ENCODE results near the gene MIOX. TPM values are rescaled to one million over a fixed set of nuclear protein-coding genes. Genes with fewer than 3 reads are reported as not detected.

MIOX gene
- total and polyA plus RNA-seq, 9 of the 15 experiments (the other 6 are each of a cell fraction or from before 2014, with no cell fraction given): 0.08 TPM; not detected in 8

- TF ChIP-seq, protein P1, sequence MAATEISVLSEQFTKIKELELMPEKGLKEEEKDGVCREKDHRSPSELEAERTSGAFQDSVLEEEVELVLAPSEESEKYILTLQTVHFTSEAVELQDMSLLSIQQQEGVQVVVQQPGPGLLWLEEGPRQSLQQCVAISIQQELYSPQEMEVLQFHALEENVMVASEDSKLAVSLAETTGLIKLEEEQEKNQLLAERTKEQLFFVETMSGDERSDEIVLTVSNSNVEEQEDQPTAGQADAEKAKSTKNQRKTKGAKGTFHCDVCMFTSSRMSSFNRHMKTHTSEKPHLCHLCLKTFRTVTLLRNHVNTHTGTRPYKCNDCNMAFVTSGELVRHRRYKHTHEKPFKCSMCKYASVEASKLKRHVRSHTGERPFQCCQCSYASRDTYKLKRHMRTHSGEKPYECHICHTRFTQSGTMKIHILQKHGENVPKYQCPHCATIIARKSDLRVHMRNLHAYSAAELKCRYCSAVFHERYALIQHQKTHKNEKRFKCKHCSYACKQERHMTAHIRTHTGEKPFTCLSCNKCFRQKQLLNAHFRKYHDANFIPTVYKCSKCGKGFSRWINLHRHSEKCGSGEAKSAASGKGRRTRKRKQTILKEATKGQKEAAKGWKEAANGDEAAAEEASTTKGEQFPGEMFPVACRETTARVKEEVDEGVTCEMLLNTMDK (IDR thresholded peaks at IDR 0.05; ENCODE audit: borderline replicate concordance, insufficient read depth, low read depth, low read length, poor library complexity, severe bottlenecking): peak; percentile 92
- TF ChIP-seq UBTF (IDR thresholded peaks at IDR 0.05; ENCODE audit: borderline replicate concordance in 1 of 2, low read depth in 2 of 2, low read length in 2 of 2): 0 out of 4 replicates have a peak, but pooled peaks of 1 of the 2 experiments have one; percentile 1
- peak; percentile 25 for TF ChIP-seq ZNF146 (CRISPR knock-in tag; IDR thresholded peaks at IDR 0.05; ENCODE audit: unreplicated experiment)
- 0 out of 4 replicates have a peak, but pooled peaks of 1 of the 2 experiments have one; percentile 24 for TF ChIP-seq ZNF639 (CRISPR knock-in tag; conservative IDR thresholded peaks at IDR 0.05 in 1 of 2, IDR thresholded peaks at IDR 0.05 in 1 of 2)
- peak; percentile 52; the same call in 1 of the 2 replicates for TF ChIP-seq HDAC8 (tag; IDR thresholded peaks at IDR 0.05)
- peak; percentile 12 for TF ChIP-seq NEUROD1 (IDR thresholded peaks at IDR 0.05; ENCODE audit: borderline replicate concordance, low read depth, low read length, partially characterized antibody)
- TF ChIP-seq REST (IDR thresholded peaks at IDR 0.05; ENCODE audit: borderline replicate concordance): peak; percentile 41; the same call in 1 of the 2 replicates
- TF ChIP-seq REST (CRISPR knock-in tag; IDR thresholded peaks at IDR 0.05; ENCODE audit: low read depth): no peak
- 0 out of 2 replicates have a peak, but pooled peaks have one; percentile 8 for TF ChIP-seq ZBTB12 (CRISPR knock-in tag; IDR thresholded peaks at IDR 0.05)
These were observed 39.6 kb downstream of the MIOX start (continued) for GRCh38 chr22:50526108-50526833.
